Embryonic facial prominence (tissue), 1 donor: ENCODE data around the gene BPIFB6.

Experiments
- DNase-seq: peaks from one replicate; pipeline ENCODE4 v3.0.0-alpha.2; 2016; ENCODE audit errors: extremely low spot score

The BPIFB6 gene

GRCh38 chr20:33031531-33031930 lies at the start of gene BPIFB6:
BPIFB6 (plus strand) TSS chr20:33031648; CDS start chr20:33031648, 0 bp downstream.
- DNase-seq, result no peak

GRCh38 chr20:32982617-32983458 lies 48.6 kb upstream of the BPIFB6 start:
- no peak for DNase-seq

- DNase-seq, result no peak
Observed at GRCh38 chr20:32983459-32984112, 47.9 kb upstream of the BPIFB6 start.

GRCh38 chr20:32984196-32984595 lies 47.3 kb upstream of the BPIFB6 start:
- no peak for DNase-seq

GRCh38 chr20:32984631-32985354 lies 46.7 kb upstream of the BPIFB6 start:
- DNase-seq, result no peak

- no peak for DNase-seq
Observed at GRCh38 chr20:32985596-32985995, 45.9 kb upstream of the BPIFB6 start.

- DNase-seq, result no peak
Observed at GRCh38 chr20:32986331-32986966, 45.0 kb upstream of the BPIFB6 start.

GRCh38 chr20:32987044-32987825 lies 44.2 kb upstream of the BPIFB6 start:
- DNase-seq, result no peak

GRCh38 chr20:32988008-32988407 lies 43.4 kb upstream of the BPIFB6 start:
- no peak for DNase-seq

- DNase-seq, result no peak
Observed at GRCh38 chr20:32989507-32990283, 41.8 kb upstream of the BPIFB6 start.

GRCh38 chr20:32990426-32990825 lies 41.0 kb upstream of the BPIFB6 start:
- no peak for DNase-seq

- DNase-seq, result no peak
Observed at GRCh38 chr20:32991383-32991782, 40.1 kb upstream of the BPIFB6 start.

- no peak for DNase-seq
Observed at GRCh38 chr20:32991792-32992641, 39.4 kb upstream of the BPIFB6 start.

- DNase-seq, result no peak
Observed at GRCh38 chr20:32993496-32994050, 37.9 kb upstream of the BPIFB6 start.

- DNase-seq, result no peak
Observed at GRCh38 chr20:32995802-32996201, 35.6 kb upstream of the BPIFB6 start.

- DNase-seq, result no peak
Observed at GRCh38 chr20:32997431-32997830, 34.0 kb upstream of the BPIFB6 start.

- no peak for DNase-seq
Observed at GRCh38 chr20:32999603-33000250, 31.7 kb upstream of the BPIFB6 start.

GRCh38 chr20:33000802-33001466 lies 30.5 kb upstream of the BPIFB6 start:
- DNase-seq, result no peak
